ENCODE measurements around the gene CDH4.

Gene CDH4

GRCh38 chr20:61930776-61931475 lies 678.9 kb downstream of the CDH4 start:
- no peak for DNase-seq

GRCh38 chr20:61931476-61932198 lies 679.6 kb downstream of the CDH4 start:
- no peak for DNase-seq

- no peak for DNase-seq
Observed at GRCh38 chr20:61932199-61932592, 680.1 kb downstream of the CDH4 start.

GRCh38 chr20:61932711-61933480 lies 680.8 kb downstream of the CDH4 start:
- no peak for DNase-seq

GRCh38 chr20:61933481-61933950 lies 681.5 kb downstream of the CDH4 start:
- DNase-seq = no peak

GRCh38 chr20:61933951-61934715 lies 682.1 kb downstream of the CDH4 start:
- DNase-seq = no peak

- no peak for DNase-seq
Observed at GRCh38 chr20:61934716-61935530, 682.9 kb downstream of the CDH4 start.

GRCh38 chr20:61935926-61936700 lies 684.1 kb downstream of the CDH4 start:
- no peak for DNase-seq

GRCh38 chr20:61936701-61937131 lies 684.7 kb downstream of the CDH4 start:
- DNase-seq = no peak

GRCh38 chr20:61937146-61937962 lies 685.3 kb downstream of the CDH4 start:
- no peak for DNase-seq

- DNase-seq = no peak
Observed at GRCh38 chr20:61937963-61938838, 686.1 kb downstream of the CDH4 start.

- DNase-seq = no peak
Observed at GRCh38 chr20:61938839-61939690, 687.0 kb downstream of the CDH4 start.

- no peak for DNase-seq
Observed at GRCh38 chr20:61939691-61940360, 687.8 kb downstream of the CDH4 start.

- DNase-seq = no peak
Observed at GRCh38 chr20:61940491-61940890, 688.4 kb downstream of the CDH4 start.

GRCh38 chr20:61940976-61941720 lies 689.1 kb downstream of the CDH4 start:
- DNase-seq = no peak

- no peak for DNase-seq
Observed at GRCh38 chr20:61941721-61942405, 689.8 kb downstream of the CDH4 start.
